Activated gamma-delta T cell (primary cell): Measurements from ENCODE around the gene GLIPR1L2.
A peak's percentile ranks its signal among the peaks of the same experiment; 100 is the strongest.

ENCODE experiments used
- DNase-seq: peaks from one replicate; lab custom pipeline; 2025; lab: John Stamatoyannopoulos, UW

GLIPR1L2 gene

DNA sequence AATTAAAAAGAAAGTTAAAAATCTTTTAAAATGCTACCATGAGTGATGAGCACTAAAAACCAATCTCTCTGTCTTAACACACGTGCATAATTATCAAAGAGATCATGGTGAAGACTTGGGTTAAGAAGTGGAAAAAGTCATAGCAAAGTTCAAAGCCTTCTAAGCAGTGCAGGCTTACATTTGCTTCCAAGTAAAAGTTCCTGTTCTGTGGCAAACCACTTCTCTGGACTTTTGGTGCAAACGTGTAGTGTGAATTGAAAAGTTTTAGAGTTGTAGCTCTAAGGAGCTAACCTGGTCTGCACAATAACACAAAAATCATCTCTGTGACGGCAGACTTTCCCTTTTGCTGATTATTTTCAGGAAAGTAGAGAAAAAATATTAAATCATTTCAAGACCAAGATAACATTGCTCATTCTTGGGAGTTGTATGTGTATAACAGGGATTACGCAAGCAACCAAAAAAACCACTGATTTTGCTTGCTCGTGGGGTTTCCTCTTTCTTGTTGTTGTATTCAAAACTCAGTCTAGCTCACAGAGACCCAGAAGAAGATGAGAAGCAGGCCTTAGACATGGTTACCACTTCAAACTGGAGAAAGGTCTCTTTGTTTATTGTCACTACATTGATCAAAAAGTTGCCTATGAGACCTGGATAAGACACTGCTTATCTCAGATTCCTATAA lies 87.4 kb downstream of the GLIPR1L2 start:
- no peak for DNase-seq

DNA sequence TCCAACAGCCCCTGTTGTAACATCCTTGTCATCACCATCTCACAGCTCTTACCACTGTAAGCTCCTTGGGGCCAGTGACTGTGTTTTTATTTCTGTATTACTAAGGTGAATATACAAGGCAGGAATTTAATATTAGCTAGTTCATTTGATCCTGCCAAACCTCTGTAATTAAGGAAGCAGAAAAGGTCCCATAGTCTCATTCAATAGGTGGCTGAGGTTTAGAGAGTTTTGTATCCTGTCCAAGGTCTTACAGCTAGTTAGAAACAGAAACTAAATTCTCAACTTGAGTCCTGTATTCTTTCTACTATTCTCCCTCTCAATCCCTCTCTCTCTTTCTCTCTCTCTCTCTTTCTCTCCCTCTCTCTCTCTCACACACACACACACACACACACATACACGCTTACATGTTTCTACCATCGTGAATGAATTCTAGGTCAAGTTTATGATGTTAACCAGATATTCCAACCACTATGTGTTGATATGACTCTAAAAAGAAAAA lies 89.1 kb downstream of the GLIPR1L2 start:
- DNase-seq = no peak

DNA sequence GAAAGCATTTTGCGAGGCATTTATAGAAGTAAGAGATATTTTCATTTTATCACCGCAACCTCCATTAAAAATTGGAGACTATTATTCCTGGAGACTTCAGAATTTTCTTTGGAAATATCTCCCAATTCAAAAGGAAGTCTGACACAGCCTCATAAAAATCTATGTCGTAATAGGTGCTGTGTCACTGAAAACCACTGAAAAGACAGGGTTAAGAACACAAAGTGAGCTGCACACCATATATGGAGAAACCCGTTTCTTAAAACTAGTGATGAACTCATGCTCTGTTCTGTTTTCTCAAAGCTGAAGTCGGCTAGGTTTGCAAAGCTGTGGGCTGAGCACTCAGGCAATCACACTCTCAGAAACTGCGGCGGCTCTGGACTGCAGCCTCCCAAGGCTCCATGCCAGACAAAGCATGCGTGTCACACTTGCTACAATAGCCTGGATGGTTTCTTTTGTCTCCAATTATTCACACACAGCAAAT lies 89.6 kb downstream of the GLIPR1L2 start, which contains the start of gene GLIPR1:
TSS of gene GLIPR1 (plus strand) at position 287 of the 481 bp plus-strand sequence. CDS start at position 413, 126 bp downstream.
- DNase-seq = peak; percentile 12

DNA sequence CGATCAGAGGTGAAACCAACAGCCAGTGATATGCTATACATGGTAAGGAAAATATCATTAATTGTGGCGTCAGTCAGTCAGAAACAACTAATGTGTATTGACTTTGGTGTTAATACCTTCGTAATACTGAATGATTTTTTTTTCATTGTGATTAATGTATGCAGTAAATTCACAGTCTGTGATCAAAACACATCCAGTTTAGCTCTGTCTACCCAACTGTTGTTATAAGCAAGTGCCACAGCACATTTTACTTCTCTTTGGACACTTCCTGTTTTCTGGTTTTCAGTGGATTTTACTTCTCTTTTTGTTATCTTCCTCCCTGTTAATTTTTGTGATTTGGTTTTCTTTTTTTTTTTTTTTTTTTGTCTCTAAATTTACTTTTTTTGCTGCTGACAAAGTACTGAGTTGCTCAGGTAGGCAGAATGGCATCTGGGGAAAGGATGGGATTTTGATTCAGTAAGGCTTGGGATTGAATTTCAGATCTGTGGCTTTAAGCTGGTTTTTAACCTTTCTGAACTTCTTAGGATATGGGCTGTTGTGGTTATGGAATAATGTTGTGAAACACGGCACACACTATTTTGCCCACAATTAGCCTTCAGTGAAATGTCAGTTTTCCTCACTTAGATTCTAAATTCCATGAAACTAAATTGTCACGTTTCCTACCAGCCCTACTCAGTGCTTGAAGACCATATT lies 90.3 kb downstream of the GLIPR1L2 start:
- no peak for DNase-seq

DNA sequence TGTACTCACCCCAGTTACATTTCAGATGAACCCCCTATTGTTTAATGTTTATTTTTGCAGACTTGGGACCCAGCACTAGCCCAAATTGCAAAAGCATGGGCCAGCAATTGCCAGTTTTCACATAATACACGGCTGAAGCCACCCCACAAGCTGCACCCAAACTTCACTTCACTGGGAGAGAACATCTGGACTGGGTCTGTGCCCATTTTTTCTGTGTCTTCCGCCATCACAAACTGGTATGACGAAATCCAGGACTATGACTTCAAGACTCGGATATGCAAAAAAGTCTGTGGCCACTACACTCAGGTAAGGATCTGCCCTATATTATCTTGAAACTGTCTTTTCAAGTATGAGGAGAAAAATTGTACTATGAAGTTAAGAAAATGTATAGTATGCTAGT lies 90.9 kb downstream of the GLIPR1L2 start:
- DNase-seq = no peak
